Stimulated activated CD4-positive, alpha-beta T cell treated with anti-CD3 and anti-CD28 coated beads, Interleukin-2, amount 100 ng/mL, for 24 hours (primary cell): Measurements from ENCODE around the gene NCR1.
"Not testable (repeated sequence)": the region's sequence is repeated elsewhere in the genome, so short reads cannot be mapped to it uniquely, and the experiment has no call there.

Experiments used
- DNase-seq, 2 donors: peaks; one replicate each; pipeline ENCODE4 v3.0.0-alpha.2; 2020

NCR1 gene, protein sequence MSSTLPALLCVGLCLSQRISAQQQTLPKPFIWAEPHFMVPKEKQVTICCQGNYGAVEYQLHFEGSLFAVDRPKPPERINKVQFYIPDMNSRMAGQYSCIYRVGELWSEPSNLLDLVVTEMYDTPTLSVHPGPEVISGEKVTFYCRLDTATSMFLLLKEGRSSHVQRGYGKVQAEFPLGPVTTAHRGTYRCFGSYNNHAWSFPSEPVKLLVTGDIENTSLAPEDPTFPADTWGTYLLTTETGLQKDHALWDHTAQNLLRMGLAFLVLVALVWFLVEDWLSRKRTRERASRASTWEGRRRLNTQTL

DNA sequence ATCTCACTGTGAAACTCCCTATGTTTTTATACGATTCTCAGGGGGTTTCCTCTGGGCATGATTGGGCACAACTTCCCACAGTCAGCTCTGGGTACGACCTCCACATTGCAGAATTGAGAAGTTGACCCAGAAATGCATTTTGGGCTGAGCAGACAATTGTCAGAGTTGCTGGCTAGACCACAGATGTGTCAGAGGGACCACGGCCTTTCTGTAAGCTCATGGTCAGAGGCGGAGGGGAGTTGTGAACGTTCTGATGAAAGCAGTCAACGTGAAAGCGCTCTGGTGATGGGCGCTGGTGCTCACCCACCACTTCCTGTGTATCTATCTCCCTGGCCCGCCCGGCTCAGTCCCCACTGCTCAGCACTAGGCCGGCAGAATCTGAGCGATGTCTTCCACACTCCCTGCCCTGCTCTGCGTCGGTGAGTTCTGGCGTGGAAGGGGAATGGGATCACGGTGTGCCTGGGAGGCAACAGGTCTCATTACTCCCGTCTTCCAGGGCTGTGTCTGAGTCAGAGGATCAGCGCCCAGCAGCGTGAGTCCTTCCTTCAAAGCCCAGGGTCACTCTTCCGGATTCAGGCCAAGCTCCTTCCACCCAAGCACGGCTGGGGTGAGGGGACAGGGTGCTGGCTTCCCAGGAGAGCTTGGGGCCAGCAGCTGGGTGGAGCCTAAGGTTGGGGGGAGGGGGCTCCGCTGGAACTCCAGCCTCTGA, at the start of gene NCR1:
Gene NCR1 (plus strand): TSS at position 346 of the 709 bp plus-strand sequence. CDS start 40 bp downstream, at position 386.
- DNase-seq: no peak

DNA sequence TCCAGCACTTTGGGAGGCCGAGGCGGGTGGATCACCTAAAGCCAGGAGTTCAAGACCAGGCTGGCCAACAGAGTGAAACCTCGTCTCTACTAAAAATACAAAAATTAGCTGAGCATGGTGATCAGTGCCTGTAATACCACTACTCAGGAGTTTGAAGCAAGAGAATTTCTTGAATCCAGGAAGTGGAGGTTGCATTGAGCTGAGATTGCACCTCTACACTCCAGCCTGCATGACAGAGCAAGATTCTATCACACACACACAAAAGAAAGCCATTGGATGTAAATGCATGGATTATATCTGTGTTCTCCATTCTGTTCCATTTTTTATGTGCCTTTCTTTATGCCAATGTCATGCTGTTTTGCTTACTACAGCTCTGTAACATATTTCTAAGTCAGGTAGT, 47.5 kb upstream of the NCR1 start:
- DNase-seq: not testable (repeated sequence)

DNA sequence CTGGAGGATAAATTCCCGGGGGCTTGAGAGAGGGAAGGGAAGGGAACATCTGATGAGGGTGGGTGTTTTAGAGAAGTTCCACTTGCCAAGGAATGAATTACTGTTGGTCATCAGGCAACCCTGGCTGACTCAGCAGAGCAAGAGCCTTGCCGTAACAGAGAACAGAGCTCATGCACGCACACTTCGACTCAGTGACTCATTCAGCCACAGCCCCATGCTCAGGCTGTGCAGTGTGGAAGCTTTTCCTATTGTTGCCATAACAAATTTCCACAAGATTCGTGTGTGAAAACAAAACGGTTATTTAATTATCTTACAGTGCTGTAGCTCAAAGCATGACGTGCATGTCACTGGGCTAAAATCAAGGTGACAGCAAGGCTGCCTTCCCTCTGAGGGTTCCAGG, 46.5 kb upstream of the NCR1 start:
- not testable (repeated sequence) for DNase-seq

DNA sequence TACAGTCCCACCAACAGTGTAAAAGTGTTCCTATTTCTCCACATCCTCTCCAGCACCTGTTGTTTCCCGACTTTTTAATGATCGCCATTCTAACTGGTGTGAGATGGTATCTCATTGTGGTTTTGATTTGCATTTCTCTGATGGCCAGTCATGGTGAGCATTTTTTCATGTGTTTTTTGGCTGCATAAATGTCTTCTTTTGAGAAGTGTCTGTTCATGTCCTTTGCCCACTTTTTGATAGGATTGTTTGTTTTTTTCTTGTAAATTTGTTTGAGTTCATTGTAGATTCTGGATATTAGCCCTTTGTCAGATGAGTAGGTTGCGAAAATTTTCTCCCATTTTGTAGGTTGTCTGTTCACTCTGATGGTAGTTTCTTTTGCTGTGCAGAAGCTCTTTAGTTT, 42.5 kb upstream of the NCR1 start:
- DNase-seq: not testable (repeated sequence)

DNA sequence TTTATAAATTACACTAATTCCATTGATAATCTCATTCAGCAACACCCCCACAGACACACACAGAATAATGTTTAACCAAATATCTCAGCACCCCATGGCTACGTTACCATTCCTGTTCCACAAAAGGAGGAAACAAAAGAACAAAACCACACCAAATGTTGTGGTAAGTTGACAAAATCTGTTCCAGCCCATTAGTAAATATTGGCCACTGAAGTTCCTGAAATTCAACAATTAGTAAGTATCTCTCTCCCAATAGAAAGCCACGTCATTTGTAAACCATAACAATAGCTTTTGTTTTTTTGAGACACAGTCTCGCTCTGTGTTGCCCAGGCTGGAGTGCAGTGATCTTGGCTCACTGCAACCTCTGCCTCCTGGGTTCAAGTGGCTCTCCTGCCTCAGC, 34.3 kb upstream of the NCR1 start:
- DNase-seq: no peak

DNA sequence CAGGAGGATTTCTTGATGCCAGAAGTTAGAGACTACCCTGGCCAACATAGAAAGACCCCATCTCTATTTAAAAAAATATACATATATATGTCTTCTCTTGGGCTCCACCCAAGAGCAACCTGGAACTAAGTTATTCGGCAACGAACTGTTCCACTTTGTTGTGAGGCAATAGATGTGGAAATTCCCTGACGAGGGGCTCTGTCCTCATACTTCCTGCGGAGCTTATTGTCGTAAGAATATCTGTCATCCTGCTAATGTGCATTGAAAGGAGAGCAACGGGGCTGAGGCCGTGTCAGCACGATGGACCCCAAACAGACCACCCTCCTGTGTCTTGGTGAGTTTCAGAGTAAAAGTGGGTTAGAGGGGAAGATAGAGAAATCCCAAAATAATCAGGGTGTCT, 32.0 kb upstream of the NCR1 start, which contains the start of gene FCAR:
Gene FCAR (plus strand): TSS at position 246 of the 400 bp plus-strand sequence. CDS start 55 bp downstream, at position 301.
- DNase-seq: no peak

DNA sequence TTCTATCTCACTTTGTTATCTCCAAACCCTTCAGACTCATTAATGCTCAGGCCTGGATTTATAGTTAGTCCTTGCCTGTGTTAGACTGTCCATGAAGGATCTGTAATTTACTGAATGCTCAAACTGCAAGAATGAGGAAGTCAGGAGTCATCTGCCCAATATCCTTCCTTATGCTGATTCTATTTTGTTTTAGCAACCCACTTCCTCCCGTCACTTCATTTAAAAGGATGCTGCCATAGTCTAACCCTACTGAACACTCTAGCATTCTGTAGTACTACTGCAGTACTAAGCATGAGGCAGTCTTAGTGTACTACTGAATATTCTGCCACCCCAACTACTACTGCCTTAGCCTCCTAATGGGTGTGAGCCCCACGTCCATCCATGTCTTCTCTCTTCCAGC, 30.4 kb upstream of the NCR1 start:
- no peak for DNase-seq

DNA sequence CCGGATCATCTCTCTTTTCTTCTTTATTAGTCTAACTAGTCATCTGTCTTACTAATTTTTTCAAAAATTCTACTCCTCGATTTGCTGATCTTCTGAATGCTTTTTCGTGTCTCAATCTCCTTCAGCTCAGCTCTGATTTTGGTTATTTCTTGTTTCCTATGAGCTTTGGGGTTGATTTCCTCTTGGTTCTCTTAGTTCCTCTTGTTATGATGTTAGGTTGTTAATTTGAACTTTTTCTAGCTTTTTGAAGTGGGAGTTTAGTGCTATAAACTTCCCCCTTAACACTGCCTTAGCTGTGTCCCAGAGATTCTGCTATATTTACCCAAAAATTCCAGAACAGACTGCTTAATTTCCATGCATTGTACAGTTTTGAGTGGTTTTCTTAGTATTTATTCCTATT, 28.5 kb upstream of the NCR1 start:
- no peak for DNase-seq

DNA sequence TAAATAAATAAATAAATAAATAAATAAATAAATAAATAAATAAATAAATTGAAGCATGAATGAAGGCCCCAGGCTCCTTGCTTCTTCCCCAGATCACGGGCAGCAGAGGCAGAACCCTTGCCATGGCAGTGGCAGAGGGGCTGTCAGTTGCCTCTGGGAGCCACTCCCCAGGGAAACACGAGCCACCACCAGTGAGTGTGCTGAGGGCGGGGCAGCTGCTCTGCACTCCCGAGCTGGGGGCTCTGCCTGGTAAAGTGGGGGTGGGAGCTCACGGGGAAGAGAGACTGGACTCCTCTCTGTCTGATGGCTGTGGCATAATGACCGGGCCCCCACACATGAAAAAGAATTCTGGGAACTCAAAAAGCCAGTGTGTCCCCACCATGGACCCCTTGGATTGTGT, 24.1 kb upstream of the NCR1 start:
- DNase-seq: no peak

DNA sequence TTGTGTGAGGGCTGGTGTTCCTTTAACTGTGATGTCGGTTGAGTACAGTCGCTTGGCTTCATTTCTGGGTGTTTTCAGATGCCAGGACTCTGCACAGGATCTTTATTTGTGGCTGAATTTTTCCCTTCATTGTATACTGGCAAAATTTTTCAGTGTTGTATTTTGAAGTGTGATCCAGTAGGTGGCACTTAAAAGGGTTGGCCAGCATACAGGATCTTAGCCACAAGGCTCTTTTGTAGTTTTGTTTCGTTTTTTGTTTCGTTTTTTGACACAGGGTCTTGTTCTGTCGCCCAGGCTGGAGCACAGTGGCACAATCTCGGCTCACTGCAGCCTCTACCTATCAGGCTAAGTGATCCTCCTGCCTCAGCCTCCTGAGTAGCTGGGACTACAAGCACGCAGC, 23.2 kb upstream of the NCR1 start:
- no peak for DNase-seq

DNA sequence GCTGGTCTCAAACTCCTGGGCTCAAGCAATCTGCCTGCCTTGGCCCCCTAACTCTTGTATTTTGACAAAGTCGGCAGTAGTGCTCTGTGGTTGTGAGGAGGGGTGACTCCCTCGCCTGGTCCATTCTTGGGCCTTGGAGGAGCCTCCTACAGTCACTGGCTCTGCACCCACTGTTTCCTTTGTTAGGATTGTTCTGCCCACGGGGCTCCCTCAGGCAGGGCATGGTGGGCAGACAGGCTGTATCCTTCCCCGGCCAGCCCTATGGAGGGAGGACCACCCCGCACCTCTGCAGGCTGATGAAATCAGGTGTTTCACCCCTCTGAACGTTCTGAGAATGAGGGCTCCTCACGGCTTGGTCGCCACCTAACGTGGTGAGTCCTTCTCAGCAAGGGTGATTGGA, 22.7 kb upstream of the NCR1 start:
- no peak for DNase-seq

DNA sequence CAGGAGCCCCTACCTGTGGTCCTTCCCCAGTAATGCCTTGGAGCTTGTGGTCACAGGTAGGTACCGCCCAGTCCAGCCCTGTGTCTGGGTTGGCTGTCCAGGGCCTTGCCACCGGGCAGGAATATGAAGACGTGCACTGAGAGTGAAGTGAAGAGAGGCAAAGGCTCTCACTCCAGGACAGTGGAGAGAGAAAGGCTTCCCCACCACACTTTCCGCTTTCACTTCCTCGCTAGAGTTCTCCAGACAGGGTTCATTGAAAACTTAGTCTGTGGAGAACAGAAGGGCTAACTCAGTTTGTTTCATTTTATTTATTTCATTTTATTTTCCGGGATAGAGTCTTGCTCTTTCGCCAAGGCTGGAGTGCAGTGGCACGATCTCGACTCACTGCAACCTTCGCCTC, 17.7 kb upstream of the NCR1 start:
- DNase-seq: no peak

DNA sequence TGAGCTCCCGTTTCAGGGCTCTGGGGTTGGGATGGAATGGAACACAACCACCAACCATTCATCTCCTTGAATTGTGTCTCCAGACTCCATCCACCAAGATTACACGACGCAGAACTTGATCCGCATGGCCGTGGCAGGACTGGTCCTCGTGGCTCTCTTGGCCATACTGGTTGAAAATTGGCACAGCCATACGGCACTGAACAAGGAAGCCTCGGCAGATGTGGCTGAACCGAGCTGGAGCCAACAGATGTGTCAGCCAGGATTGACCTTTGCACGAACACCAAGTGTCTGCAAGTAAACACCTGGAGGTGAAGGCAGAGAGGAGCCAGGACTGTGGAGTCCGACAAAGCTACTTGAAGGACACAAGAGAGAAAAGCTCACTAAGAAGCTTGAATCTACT, 16.4 kb upstream of the NCR1 start:
- DNase-seq: no peak

DNA sequence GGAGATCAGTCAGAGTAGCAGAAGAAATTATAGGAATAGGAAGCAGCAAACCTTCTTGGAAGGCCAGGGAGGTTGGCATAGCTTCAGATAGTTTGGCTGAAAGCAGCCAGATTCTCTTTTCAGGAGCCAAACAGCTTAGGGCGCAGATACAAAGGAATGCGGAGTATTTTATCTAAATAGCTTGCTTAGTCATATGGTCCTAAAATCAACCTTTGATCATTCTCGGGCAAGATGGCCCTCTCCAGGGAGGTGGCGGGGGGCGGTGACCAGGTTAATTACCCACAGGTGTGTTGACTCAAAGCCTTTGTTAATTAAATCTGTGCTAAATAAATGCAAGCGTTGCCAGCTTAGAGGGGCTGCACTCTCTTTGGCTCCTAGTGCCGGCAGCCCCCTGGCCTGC, 12.5 kb upstream of the NCR1 start:
- DNase-seq: no peak

DNA sequence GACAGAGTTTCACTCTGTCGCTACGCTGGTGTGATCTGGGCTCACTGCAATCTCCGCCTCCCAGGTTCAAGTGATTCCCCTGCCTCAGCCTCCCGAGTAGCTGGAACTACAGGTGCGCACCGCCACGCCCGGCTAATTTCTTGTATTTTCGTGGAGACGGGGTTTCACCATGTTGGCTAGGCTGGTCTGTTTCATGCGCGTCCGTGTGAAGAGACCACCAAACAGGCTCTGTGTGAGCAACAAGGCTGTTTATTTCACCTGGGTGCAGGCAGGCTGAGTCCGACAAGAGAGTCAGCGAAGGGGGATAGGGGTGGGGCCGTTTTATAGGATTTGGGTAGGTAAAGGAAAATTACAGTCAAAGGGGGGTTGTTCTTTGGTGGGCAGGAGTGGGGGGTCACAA, 11.8 kb upstream of the NCR1 start:
- DNase-seq: not testable (repeated sequence)

DNA sequence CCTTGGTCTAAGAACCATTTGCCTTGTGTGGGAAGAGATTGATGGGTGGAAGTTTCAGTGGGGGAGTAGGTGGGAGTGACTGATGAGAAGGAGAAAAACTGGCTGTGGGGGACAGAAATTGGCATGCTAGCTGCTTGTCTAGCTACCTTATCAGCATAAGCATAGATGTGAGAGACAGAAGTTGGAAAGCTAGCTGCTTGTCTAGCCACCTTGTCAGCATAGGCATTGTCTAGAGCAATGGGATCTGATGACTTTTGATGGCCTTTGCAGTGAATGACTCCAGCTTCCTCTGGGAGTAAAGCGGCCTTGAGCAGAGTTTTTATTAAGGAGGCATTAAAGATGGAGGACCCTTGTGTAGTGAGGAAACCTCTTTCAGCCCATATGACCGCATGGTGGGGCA, 9.9 kb upstream of the NCR1 start:
- DNase-seq: no peak

DNA sequence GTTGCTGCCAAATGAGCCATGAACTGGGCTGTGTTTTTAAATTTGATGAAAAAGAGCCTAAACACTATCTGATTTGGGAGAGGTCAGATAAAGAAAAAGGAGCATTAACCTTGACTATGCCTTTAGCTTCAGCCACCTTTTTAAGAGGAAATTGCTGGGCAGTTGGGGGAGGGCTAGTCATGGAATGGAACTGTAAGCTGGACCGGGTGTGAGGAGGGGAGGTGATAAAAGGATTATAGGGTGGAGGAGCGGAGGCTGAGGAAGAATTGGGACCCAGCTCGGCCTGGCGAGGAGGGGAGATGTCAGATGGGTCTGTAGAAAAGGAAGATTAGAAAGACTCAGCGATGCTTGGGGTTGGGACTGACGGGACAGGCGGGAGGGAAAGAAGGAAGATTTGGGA, 7.3 kb upstream of the NCR1 start:
- not testable (repeated sequence) for DNase-seq

DNA sequence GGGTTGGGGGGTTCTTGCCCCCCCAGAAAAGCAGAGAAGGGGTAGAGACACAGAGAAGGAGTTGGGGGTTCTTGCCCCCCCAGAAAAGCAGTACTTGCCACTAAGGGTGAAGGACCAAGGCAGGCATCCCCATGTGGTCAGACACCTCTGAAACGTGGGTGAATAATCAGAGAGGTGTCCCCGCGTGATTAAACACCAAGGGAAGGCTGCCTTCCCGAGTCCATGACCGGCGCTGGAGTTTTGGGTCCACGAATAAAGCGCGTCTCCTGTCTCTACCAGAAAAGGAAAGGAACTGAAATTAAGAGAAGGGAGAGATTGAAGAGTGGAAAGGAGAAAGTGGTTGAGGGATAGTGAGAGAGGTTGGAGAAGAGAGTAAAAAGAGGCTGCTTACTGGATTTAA, 6.3 kb upstream of the NCR1 start:
- not testable (repeated sequence) for DNase-seq

DNA sequence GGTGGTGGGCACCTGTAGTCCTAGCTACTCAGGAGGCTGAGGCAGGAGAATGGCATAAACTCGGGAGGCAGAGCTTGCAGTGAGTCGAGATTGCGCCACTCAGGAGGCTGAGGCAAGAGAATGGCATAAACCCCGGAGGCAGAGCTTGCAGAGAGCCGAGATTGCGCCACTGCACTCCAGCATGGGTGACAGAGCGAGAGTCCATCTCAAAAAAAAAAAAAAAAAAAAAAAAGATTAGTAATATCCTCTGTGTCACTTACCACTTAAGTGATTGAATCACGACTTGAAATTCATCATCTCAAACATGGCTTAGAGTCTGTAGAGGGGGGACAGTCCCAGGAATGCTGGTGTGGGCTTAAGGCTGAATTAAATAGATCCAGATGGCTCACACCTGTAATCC, 4.8 kb upstream of the NCR1 start:
- not testable (repeated sequence) for DNase-seq

DNA sequence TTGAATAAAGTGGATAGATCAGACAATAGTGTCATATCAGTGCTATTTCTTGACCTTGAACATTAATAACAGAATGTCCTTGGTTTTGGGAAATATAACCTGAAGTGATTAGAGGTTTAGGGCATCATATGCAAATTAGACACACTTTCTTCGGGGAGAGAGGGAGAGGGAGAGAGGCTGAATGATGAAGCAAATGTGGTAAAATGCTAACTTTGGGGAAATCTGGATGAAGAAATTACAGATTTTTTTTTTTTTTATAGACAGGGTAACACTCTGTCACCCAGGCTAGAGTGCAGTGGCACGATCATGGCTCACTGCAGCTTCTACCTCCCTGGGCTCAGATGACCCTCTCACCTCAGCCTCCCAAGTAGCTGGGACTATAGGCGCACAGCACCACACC, 3.9 kb upstream of the NCR1 start:
- DNase-seq: no peak

DNA sequence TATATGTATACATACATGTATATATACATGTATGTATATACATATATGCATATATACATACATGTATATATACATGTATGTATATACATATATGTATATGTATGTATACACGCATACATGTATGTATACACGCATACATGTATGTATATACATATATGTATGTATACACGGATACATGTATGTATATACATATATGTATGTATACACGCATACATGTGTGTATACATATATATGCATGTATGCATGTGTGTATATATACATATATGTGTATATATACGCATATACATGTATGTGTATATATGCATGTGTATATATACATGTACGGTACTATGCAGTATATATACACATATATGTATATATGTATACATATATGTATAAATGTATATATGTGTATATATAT, 2.6 kb upstream of the NCR1 start:
- DNase-seq: no peak

DNA sequence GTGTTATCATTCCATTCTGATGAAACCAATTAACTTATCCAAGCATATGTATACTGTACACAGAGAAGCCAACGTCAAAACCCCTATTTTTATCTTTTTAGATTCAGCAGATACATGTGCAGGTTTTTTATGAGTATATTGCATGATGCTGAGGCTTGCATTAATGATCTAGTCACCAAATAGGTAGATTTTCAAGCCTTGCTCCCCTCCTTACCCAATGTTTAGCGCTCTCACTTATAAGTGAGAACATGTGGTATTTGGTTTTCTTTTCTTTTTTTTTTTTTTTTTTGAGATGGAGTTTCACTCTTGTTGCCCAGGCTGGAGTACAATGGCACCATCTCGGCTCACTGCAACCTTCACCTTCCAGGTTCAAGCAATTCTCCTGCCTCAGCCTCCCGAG, 1.7 kb upstream of the NCR1 start:
- not testable (repeated sequence) for DNase-seq

DNA sequence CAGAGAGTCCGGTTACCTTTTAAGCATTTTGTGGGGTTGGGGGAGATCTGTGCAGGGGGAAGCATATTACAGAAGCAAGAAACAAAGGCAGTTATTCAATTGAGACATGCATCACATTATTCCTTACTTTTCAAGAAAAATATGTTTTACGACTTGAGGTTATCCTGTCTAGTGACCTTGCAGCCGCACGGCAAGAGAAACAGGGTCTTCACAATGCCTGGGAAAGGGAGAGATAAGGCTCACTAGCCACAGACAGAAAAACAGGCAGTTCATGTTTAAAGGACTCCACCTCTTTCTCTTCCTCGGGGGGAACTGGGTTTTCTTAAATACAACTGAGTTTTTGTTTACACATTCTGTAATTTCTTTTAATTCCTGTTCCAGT, 536 bp upstream of the NCR1 start:
- no peak for DNase-seq

DNA sequence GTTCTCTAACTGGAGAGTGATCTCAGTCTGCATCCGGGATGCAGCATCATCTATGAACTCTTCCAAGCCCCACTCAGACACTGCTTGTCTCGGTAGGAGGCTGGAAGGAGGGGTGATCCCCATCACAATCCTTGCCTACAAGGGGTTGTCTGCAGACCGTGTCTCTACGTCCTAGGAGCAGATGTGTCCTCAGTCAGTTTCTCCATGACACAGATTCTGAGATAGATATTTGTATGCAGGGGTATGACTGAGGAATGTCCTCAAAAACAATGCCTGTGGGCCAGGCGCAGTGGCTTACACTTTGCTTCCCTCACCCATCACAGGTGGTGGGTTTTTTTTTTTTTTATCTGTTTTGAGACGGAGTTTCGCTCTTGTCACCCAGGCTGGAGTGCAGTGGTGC, 871 bp downstream of the NCR1 start:
- no peak for DNase-seq

DNA sequence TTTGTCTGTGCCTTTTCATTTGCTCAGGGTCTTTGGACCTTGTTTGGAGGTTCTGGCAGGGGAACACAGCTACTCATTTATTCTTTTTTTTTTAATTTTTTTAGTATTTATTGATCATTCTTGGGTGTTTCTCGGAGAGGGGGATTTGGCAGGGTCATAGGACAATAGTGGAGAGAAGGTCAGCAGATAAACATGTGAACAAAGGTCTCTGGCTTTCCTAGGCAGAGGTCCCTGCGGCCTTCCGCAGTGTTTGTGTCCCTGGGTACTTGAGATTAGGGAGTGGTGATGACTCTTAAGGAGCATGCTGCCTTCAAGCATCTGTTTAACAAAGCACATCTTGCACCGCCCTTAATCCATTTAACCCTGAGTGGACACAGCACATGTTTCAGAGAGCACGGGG, 2.0 kb downstream of the NCR1 start:
- DNase-seq: not testable (repeated sequence)
